AG09309 (cell line): ENCODE measurements around the gene ASTN2.
"Not testable (repeated sequence)": the region's sequence is repeated elsewhere in the genome, so short reads cannot be mapped to it uniquely, and the experiment has no call there.

ENCODE experiments used
- DNase-seq: peaks from one replicate; pipeline ENCODE4 v3.0.0-alpha.2; 2010; ENCODE audit warnings: low read depth
- H3K4me3 ChIP-seq: 2 replicates; pipeline ENCODE4 v1.5.1; 2011; ENCODE audit warnings: mild to moderate bottlenecking, low read depth, low read length, moderate library complexity; ENCODE audit not compliant: control insufficient read depth
- CTCF ChIP-seq: IDR thresholded peaks from 2 replicates; pipeline ENCODE4 v1.5.1; 2011; ENCODE audit warnings: mild to moderate bottlenecking, low read depth, low read length, inconsistent platforms; ENCODE audit not compliant: insufficient read depth, control insufficient read depth; ENCODE audit errors: missing control alignments

Gene ASTN2

GRCh38 chr9:116891424-116891823 is 523.4 kb downstream of the ASTN2 start:
- no peak for DNase-seq
- no peak for TF ChIP-seq CTCF

GRCh38 chr9:116888476-116888875 is 526.4 kb downstream of the ASTN2 start:
- DNase-seq, H3K4me3 ChIP-seq: not testable (repeated sequence)

More at GRCh38 chr9:116891424-116891823, 523.4 kb downstream of the ASTN2 start:
- no peak overlapping the region for H3K4me3 ChIP-seq

GRCh38 chr9:116888066-116888465 is 526.8 kb downstream of the ASTN2 start:
- no peak overlapping the region for H3K4me3 ChIP-seq
- DNase-seq: no peak
- TF ChIP-seq CTCF: no peak

- TF ChIP-seq CTCF: no peak
- DNase-seq: no peak
- no peak overlapping the region for H3K4me3 ChIP-seq
These were observed 531.2 kb downstream of the ASTN2 start for GRCh38 chr9:116883676-116884075.

- no peak for TF ChIP-seq CTCF
- DNase-seq: no peak
- no peak overlapping the region for H3K4me3 ChIP-seq
These were observed 537.8 kb downstream of the ASTN2 start for GRCh38 chr9:116877072-116877471.

- DNase-seq: no peak
- TF ChIP-seq CTCF: no peak
- no peak overlapping the region for H3K4me3 ChIP-seq
These were observed 539.3 kb downstream of the ASTN2 start for GRCh38 chr9:116875576-116875975.

GRCh38 chr9:116873937-116874914 is 540.6 kb downstream of the ASTN2 start:
- no peak for DNase-seq
- TF ChIP-seq CTCF: no peak
- no peak overlapping the region for H3K4me3 ChIP-seq
